GM23248 (cell line): ENCODE data around the gene ANKS3. TPM values are rescaled to one million over a fixed set of nuclear protein-coding genes. Genes with fewer than 3 reads are reported as not detected.

Experiments used
- DNase-seq: peaks from one replicate; pipeline ENCODE4 v3.0.0-alpha.2; 2015
- H2AFZ ChIP-seq: fragments of 200-600 bp; sonication (generic); 2 replicates; pipeline ENCODE4 v1.6.1; 2016; ENCODE audit warnings: antibody characterized with exemption
- H3F3A ChIP-seq: fragments of 200-600 bp; sonication (generic); 2 replicates; pipeline ENCODE4 v1.6.1; 2016; ENCODE audit warnings: mild to moderate bottlenecking, antibody characterized with exemption, mixed run types; ENCODE audit not compliant: insufficient read depth
- H3K27ac ChIP-seq: fragments of 200-600 bp; sonication (generic); 2 replicates; pipeline ENCODE4 v1.5.1; 2016; ENCODE audit warnings: mild to moderate bottlenecking
- H3K27me3 ChIP-seq: fragments of 200-600 bp; sonication (generic); replicated peaks from 2 replicates; pipeline ENCODE4 v1.6.1; 2016; ENCODE audit warnings: mild to moderate bottlenecking; ENCODE audit not compliant: insufficient read depth
- H3K36me3 ChIP-seq: fragments of 200-600 bp; sonication (generic); 2 replicates; pipeline ENCODE4 v1.6.1; 2016; ENCODE audit warnings: low read depth, mild to moderate bottlenecking
- H3K4me1 ChIP-seq: fragments of 200-600 bp; sonication (generic); 2 replicates; pipeline ENCODE4 v1.6.1; 2016; ENCODE audit warnings: mild to moderate bottlenecking; ENCODE audit not compliant: insufficient read depth
- H3K4me2 ChIP-seq: fragments of 200-600 bp; sonication (generic); one replicate; pipeline ENCODE4 v1.6.1; 2016; ENCODE audit warnings: mild to moderate bottlenecking; ENCODE audit not compliant: unreplicated experiment
- H3K4me3 ChIP-seq: fragments of 200-600 bp; sonication (generic); 2 replicates; pipeline ENCODE4 v1.5.1; 2016; ENCODE audit warnings: mild to moderate bottlenecking
- H3K79me2 ChIP-seq: fragments of 200-600 bp; sonication (generic); 2 replicates; pipeline ENCODE4 v1.6.1; 2016; ENCODE audit warnings: mild to moderate bottlenecking; ENCODE audit not compliant: insufficient read depth
- H3K9ac ChIP-seq: fragments of 200-600 bp; sonication (generic); 2 replicates; pipeline ENCODE4 v1.6.1; 2016; ENCODE audit warnings: mild to moderate bottlenecking
- H3K9me2 ChIP-seq: fragments of 200-600 bp; sonication (generic); 2 replicates; pipeline ENCODE4 v1.6.1; 2016; ENCODE audit warnings: mixed run types, mild to moderate bottlenecking, moderate library complexity; ENCODE audit not compliant: insufficient read depth
- H3K9me3 ChIP-seq: fragments of 200-600 bp; sonication (generic); one replicate; pipeline ENCODE4 v1.6.1; 2017; ENCODE audit warnings: low read depth
- H4K20me1 ChIP-seq: fragments of 200-600 bp; sonication (generic); 2 replicates; pipeline ENCODE4 v1.6.0; 2016; ENCODE audit not compliant: insufficient read depth
- EZH2 ChIP-seq: fragments of 200-600 bp; sonication (generic); IDR thresholded peaks from 2 replicates; pipeline ENCODE4 v1.6.1; 2018; ENCODE audit warnings: antibody characterized with exemption, mild to moderate bottlenecking; ENCODE audit not compliant: insufficient read depth, poor library complexity, severe bottlenecking
- EZH2phosphoT487 ChIP-seq: fragments of 200-600 bp; sonication (generic); IDR thresholded peaks from 2 replicates; pipeline ENCODE4 v1.6.1; 2018; ENCODE audit warnings: antibody characterized with exemption, moderate library complexity, mild to moderate bottlenecking, low read depth; ENCODE audit not compliant: insufficient read depth
- WGBS, 2 experiments: methylation state at CpG; one replicate each; pipeline ENCODE4 v1.1.6; 2015 to 2017; ENCODE audit warnings: low lambda C conversion rate in 2 of 2, low coverage in 1 of 2; ENCODE audit errors: missing lambda C conversion rate in 2 of 2; 5-methylcytosine and 5-hydroxymethylcytosine counted together
- in situ Hi-C: fragments of 300-500 bp; cut with MboI; formaldehyde crosslinking; loops from 2 replicates; pipeline ENCODE4 v1.15.0; 2020
- polyA plus RNA-seq: library from polyadenylated mRNA; unstranded; fragments of >200 nt; fragmentation: Nextera tagmentation; extraction: Ambion mirVana; gene quantifications from 2 replicates; pipeline ENCODE4 v1.2.1, GENCODE V29; 2016
- total RNA-seq: library from RNA; depleted of rRNA; stranded (reverse); fragments of >200 nt; shearing (Covaris generic); gene quantifications from 2 replicates; pipeline ENCODE4 v1.2.3, GENCODE V29; 2014

ANKS3 gene
- total and polyA plus RNA-seq, 2 experiments from 2014 or later: 12.8 to 20.0 TPM

DNA sequence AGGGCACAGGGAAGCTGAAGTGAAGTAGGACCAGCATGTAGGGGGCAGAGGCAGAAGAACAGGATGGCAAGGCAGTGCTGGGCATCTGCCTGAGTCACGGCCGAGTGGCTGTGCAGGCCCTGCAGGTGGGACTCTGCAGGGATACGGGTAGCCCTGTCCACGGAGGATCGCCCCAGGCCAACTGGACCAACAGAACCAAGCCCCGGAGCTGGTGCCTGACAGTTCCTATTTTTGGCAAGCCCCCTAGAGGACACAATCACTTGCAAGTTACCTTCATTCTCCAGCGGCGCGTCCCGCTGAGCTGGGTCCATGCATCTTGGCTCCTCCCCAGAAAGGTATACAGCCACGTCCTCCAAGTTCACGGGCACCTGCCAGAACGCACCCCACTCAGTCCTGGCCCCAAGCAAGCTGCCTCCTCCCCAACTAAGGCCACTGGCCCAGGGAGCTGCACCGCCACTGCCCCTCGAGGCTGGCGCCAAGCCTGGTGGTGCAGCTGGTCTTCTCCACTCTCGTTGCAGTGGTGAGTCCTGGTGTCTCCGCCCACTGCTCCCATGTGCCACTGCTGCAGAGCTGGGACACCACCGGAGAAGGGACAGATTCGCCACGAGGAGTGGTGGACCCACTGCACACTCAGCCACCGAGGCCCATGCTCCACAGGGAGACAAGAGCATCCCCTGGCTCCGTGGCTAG lies 26.3 kb upstream of the ANKS3 start:
- Histone ChIP-seq H3F3A (no peaks in the 10 kb centered on the region), H3K9ac (no peak overlapping the region), H3K36me3 (peaks cover 13% of the 10 kb centered on the region; the same call in 1 of the 2 replicates), H3K4me3 (no peak overlapping the region), H2AFZ (no peak overlapping the region), H3K79me2 (peaks cover 33% of the 10 kb centered on the region), H3K9me2 (no peaks in the 10 kb centered on the region), H3K27me3 (no peaks in the 10 kb centered on the region), H3K4me1 (no peaks in the 10 kb centered on the region), H3K4me2 (no peak overlapping the region), H4K20me1 (no peaks in the 10 kb centered on the region), H3K9me3 (no peaks in the 10 kb centered on the region), H3K27ac (no peak overlapping the region)
- DNase-seq: no peak
- 91 to 93% methylated on average over 22 to 23 of the region's 23 CpGs for WGBS, 2 experiments
- no peak for TF ChIP-seq EZH2phosphoT487
- no peak for TF ChIP-seq EZH2
- in situ Hi-C loops: no loop called here

GRCh38 chr16:4755687-4756086 lies 21.6 kb upstream of the ANKS3 start:
- H4K20me1 ChIP-seq: no peaks in the 10 kb centered on the region
- no peaks in the 10 kb centered on the region for H3K9me2 ChIP-seq
- H3K9ac ChIP-seq: no peak overlapping the region
- H3K9me3 ChIP-seq: no peaks in the 10 kb centered on the region
- H2AFZ ChIP-seq: no peak overlapping the region
- H3K27ac ChIP-seq: no peak overlapping the region
- WGBS, 2 experiments: 88 to 89% methylated on average over 6 of the region's 6 CpGs
- no peak overlapping the region for H3K4me3 ChIP-seq
- no peaks in the 10 kb centered on the region for H3K27me3 ChIP-seq
- TF ChIP-seq EZH2phosphoT487: no peak
- TF ChIP-seq EZH2: no peak
- no peaks in the 10 kb centered on the region for H3F3A ChIP-seq
- H3K4me2 ChIP-seq: no peak overlapping the region
- in situ Hi-C loops: no loop called here
- DNase-seq: no peak
- H3K4me1 ChIP-seq: no peaks in the 10 kb centered on the region
- H3K36me3 ChIP-seq: peaks cover 15% of the 10 kb centered on the region; the same call in 1 of the 2 replicates
- H3K79me2 ChIP-seq: peaks cover 16% of the 10 kb centered on the region; the same call in 1 of the 2 replicates

GRCh38 chr16:4754865-4755264 lies 20.8 kb upstream of the ANKS3 start:
- no peaks in the 10 kb centered on the region for H3K9me3 ChIP-seq
- no peaks in the 10 kb centered on the region for H3K27me3 ChIP-seq
- no peak overlapping the region for H2AFZ ChIP-seq
- TF ChIP-seq EZH2phosphoT487 (no peak), EZH2 (no peak)
- in situ Hi-C loops: no loop called here
- H3K4me1 ChIP-seq: no peaks in the 10 kb centered on the region
- no peaks in the 10 kb centered on the region for H4K20me1 ChIP-seq
- 94 to 100% methylated on average over 4 of the region's 4 CpGs for WGBS, 2 experiments
- H3K4me3 ChIP-seq: no peak overlapping the region
- no peaks in the 10 kb centered on the region for H3K9me2 ChIP-seq
- no peak overlapping the region for H3K27ac ChIP-seq
- no peaks in the 10 kb centered on the region for H3F3A ChIP-seq
- peaks cover 16% of the 10 kb centered on the region; the same call in 1 of the 2 replicates for H3K79me2 ChIP-seq
- no peak for DNase-seq
- peaks cover 15% of the 10 kb centered on the region; the same call in 1 of the 2 replicates for H3K36me3 ChIP-seq
- H3K4me2 ChIP-seq: no peak overlapping the region
- no peak overlapping the region for H3K9ac ChIP-seq

DNA sequence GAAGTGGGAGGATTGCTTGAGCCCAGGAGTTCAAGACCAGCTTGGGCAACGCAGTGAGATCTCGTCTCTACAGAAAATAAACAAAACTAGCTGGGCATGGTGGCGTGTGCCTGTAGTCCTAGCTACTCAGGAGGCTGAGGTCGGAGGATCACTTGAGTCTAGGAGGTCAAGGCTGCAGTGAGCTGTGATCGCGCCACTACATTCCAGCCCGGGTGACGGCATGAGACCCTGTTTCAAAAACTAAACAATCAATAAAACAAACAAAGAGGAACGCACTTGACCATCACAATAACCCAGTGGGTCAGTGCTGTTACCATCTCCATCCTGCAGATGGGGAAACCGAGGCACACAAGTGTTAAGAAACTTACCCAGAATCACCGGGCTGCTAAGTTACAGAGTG lies 19.2 kb upstream of the ANKS3 start:
- no peak overlapping the region for H2AFZ ChIP-seq
- no peaks in the 10 kb centered on the region for H3K27me3 ChIP-seq
- H3K79me2 ChIP-seq: peaks cover 16% of the 10 kb centered on the region; the same call in 1 of the 2 replicates
- in situ Hi-C loops: no loop called here
- TF ChIP-seq EZH2phosphoT487 (no peak), EZH2 (no peak)
- no peaks in the 10 kb centered on the region for H4K20me1 ChIP-seq
- peaks cover 15% of the 10 kb centered on the region; the same call in 1 of the 2 replicates for H3K36me3 ChIP-seq
- no peaks in the 10 kb centered on the region for H3K9me3 ChIP-seq
- H3K4me3 ChIP-seq: no peak overlapping the region
- H3K9ac ChIP-seq: no peak overlapping the region
- H3K4me1 ChIP-seq: no peaks in the 10 kb centered on the region
- H3K4me2 ChIP-seq: no peak overlapping the region
- no peaks in the 10 kb centered on the region for H3K9me2 ChIP-seq
- 92 to 96% methylated on average over 11 of the region's 11 CpGs for WGBS, 2 experiments
- H3K27ac ChIP-seq: no peak overlapping the region
- H3F3A ChIP-seq: no peaks in the 10 kb centered on the region
- no peak for DNase-seq
